ENCODE measurements around the gene TULP4. TPM values are rescaled to one million over a fixed set of nuclear protein-coding genes. Genes with fewer than 3 reads are reported as not detected.
"Not testable (repeated sequence)": the region's sequence is repeated elsewhere in the genome, so short reads cannot be mapped to it uniquely, and the experiment has no call there.

TULP4 gene
- total RNA-seq, 1 experiment from 2014 or later: 82.0 TPM

GRCh38 chr6:158338311-158339112 lies 26.2 kb downstream of the TULP4 start:
- intact Hi-C loops (cut with micrococcal nuclease; ENCODE audit: unreplicated experiment): no loop called here
- H3K9me3 ChIP-seq (ENCODE audit: low read depth, low read length, poor library complexity, severe bottlenecking): no peaks in the 10 kb centered on the region
- no peak for TF ChIP-seq EZH2 (IDR thresholded peaks at IDR 0.05; ENCODE audit: borderline replicate concordance, low read depth, low read length, poor library complexity, severe bottlenecking)
- CTCF ChIA-PET: no interaction called here
- H3K4me1 ChIP-seq (ENCODE audit: insufficient read depth, low read length, poor library complexity, severe bottlenecking): no peaks in the 10 kb centered on the region
- H3K27ac ChIP-seq (ENCODE audit: low read depth, low read length, poor library complexity, severe bottlenecking): no peak overlapping the region
- no peaks in the 10 kb centered on the region for H3K36me3 ChIP-seq (ENCODE audit: insufficient read depth, low read length, poor library complexity, severe bottlenecking)
- no peaks in the 10 kb centered on the region for H3K27me3 ChIP-seq (replicated peaks; ENCODE audit: insufficient read depth, low read depth, low read length, poor library complexity)
- no TSS peak for BruUV-seq (replicated peaks)
- no peak overlapping the region for H3K4me3 ChIP-seq (ENCODE audit: low read depth, low read length, poor library complexity, severe bottlenecking)
- POLR2A ChIA-PET (ENCODE audit: low non-redundant PET): no interaction called here
- DNase-seq (ENCODE audit: low spot score): no peak

DNA sequence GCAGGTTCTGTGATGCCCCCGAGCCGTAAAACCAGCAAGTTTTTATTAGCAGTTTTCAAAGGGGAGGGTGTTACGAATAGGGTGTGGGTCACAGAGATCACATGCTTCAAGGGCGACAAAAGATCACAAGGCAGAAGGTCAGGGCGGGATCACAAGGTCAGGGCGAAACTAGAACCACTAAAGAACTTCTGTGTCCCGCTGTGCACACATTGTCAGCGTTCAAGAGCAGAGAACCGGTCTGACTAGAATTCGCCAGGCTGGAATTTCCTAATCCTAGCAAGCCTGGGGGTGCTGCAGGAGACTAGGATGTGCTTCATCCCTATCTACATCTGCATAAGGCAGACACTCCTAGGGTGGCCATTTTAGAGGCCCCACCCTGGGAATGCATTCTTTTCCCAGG lies 26.9 kb downstream of the TULP4 start:
- H3K27ac ChIP-seq (ENCODE audit: low read depth, low read length, poor library complexity, severe bottlenecking); BruUV-seq (replicated peaks); H3K36me3 ChIP-seq (ENCODE audit: insufficient read depth, low read length, poor library complexity, severe bottlenecking); intact Hi-C loops (cut with micrococcal nuclease; ENCODE audit: unreplicated experiment); POLR2A ChIA-PET (ENCODE audit: low non-redundant PET); H3K9me3 ChIP-seq (ENCODE audit: low read depth, low read length, poor library complexity, severe bottlenecking); CTCF ChIA-PET; H3K4me3 ChIP-seq (ENCODE audit: low read depth, low read length, poor library complexity, severe bottlenecking); H3K27me3 ChIP-seq (replicated peaks; ENCODE audit: insufficient read depth, low read depth, low read length, poor library complexity); DNase-seq (ENCODE audit: low spot score); H3K4me1 ChIP-seq (ENCODE audit: insufficient read depth, low read length, poor library complexity, severe bottlenecking): not testable (repeated sequence)

DNA sequence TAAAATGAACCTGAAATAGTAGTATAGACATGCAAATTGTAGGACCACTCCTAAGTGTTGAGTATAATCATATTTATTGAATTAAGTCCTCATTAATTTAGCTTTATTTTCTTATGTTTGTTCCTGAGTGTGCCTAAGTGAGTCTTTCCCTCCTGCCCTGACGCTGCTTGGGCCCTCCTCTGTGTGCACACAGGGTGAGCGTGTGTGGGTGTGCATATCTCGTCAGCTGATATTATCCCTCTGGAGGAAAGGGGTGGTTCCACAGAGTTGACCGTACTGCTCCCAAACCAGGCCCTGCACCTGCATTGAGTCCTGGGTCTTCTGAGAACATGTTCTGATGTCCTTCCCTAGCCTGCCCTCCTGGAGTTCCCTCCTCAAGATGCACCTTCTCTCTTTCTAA lies 28.0 kb downstream of the TULP4 start:
- no peak for TF ChIP-seq CTCF (conservative IDR thresholded peaks at IDR 0.05; ENCODE audit: low read depth, low read length)
- no peak for TF ChIP-seq EZH2 (IDR thresholded peaks at IDR 0.05; ENCODE audit: borderline replicate concordance, low read depth, low read length, poor library complexity, severe bottlenecking)
- Histone ChIP-seq H3K36me3 (ENCODE audit: insufficient read depth, low read length, poor library complexity, severe bottlenecking) (no peaks in the 10 kb centered on the region), H3K27me3 (replicated peaks; ENCODE audit: insufficient read depth, low read depth, low read length, poor library complexity) (no peaks in the 10 kb centered on the region), H3K9me3 (ENCODE audit: low read depth, low read length, poor library complexity, severe bottlenecking) (peaks cover under 1% of the 10 kb centered on the region), H3K4me3 (ENCODE audit: low read depth, low read length, poor library complexity, severe bottlenecking) (no peak overlapping the region), H3K4me1 (ENCODE audit: insufficient read depth, low read length, poor library complexity, severe bottlenecking) (no peaks in the 10 kb centered on the region), H3K27ac (ENCODE audit: low read depth, low read length, poor library complexity, severe bottlenecking) (no peak overlapping the region)
- intact Hi-C loops (cut with micrococcal nuclease; ENCODE audit: unreplicated experiment): no loop called here
- POLR2A ChIA-PET (ENCODE audit: low non-redundant PET): no interaction called here
- BruUV-seq (replicated peaks): no TSS peak
- CTCF ChIA-PET: no interaction called here
- no peak for DNase-seq (ENCODE audit: low spot score)

DNA sequence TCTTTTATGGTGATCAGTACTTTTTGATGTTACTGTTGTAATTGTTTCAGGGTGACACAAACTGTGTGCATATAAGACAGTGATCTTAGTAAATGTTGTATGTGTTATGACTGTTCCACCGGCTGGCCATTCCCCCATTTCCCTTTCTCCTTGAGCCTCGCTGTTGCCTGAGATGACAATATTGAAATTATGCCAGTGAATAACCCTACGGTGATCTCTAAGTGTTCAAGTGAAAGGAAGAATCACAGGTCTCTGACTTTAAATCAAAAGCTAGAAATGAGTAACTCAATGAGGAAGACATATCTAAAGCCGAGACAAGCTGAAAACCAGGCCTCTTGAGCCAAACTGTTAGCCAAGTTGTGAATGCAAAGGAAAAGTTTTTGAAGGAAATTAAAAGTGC lies 32.3 kb downstream of the TULP4 start:
- TF ChIP-seq EZH2 (IDR thresholded peaks at IDR 0.05; ENCODE audit: borderline replicate concordance, low read depth, low read length, poor library complexity, severe bottlenecking) (no peak), CTCF (conservative IDR thresholded peaks at IDR 0.05; ENCODE audit: low read depth, low read length) (no peak)
- no peak overlapping the region for H3K4me3 ChIP-seq (ENCODE audit: low read depth, low read length, poor library complexity, severe bottlenecking)
- intact Hi-C loops (cut with micrococcal nuclease; ENCODE audit: unreplicated experiment): no loop called here
- ChIA-PET CTCF (no interaction called here), POLR2A (ENCODE audit: low non-redundant PET) (no interaction called here)
- H3K4me1 ChIP-seq (ENCODE audit: insufficient read depth, low read length, poor library complexity, severe bottlenecking): no peaks in the 10 kb centered on the region
- no TSS peak for BruUV-seq (replicated peaks)
- H3K27ac ChIP-seq (ENCODE audit: low read depth, low read length, poor library complexity, severe bottlenecking): no peak overlapping the region
- no peaks in the 10 kb centered on the region for H3K36me3 ChIP-seq (ENCODE audit: insufficient read depth, low read length, poor library complexity, severe bottlenecking)
- H3K9me3 ChIP-seq (ENCODE audit: low read depth, low read length, poor library complexity, severe bottlenecking): peaks cover 8% of the 10 kb centered on the region
- no peaks in the 10 kb centered on the region for H3K27me3 ChIP-seq (replicated peaks; ENCODE audit: insufficient read depth, low read depth, low read length, poor library complexity)
- DNase-seq (ENCODE audit: low spot score): no peak

- H3K36me3 ChIP-seq (ENCODE audit: insufficient read depth, low read length, poor library complexity, severe bottlenecking); H3K4me1 ChIP-seq (ENCODE audit: insufficient read depth, low read length, poor library complexity, severe bottlenecking); H3K27ac ChIP-seq (ENCODE audit: low read depth, low read length, poor library complexity, severe bottlenecking); POLR2A ChIA-PET (ENCODE audit: low non-redundant PET); H3K4me3 ChIP-seq (ENCODE audit: low read depth, low read length, poor library complexity, severe bottlenecking); DNase-seq (ENCODE audit: low spot score); CTCF ChIA-PET; H3K27me3 ChIP-seq (replicated peaks; ENCODE audit: insufficient read depth, low read depth, low read length, poor library complexity); H3K9me3 ChIP-seq (ENCODE audit: low read depth, low read length, poor library complexity, severe bottlenecking); intact Hi-C loops (cut with micrococcal nuclease; ENCODE audit: unreplicated experiment); BruUV-seq (replicated peaks): not testable (repeated sequence)
These were observed 33.2 kb downstream of the TULP4 start for GRCh38 chr6:158345444-158345843.

Measured in A673 (cell line).